ENCODE data around the gene LRCOL1. TPM values are rescaled to one million over a fixed set of nuclear protein-coding genes. Genes with fewer than 3 reads are reported as not detected.

LRCOL1 gene
- total and polyA plus RNA-seq, 2 experiments from 2014 or later, result 1.7 TPM; not detected in 1

GRCh38 chr12:132575661-132576060 is 34.7 kb downstream of the LRCOL1 start:
- Histone ChIP-seq H3K9me2 (ENCODE audit: insufficient read depth) (no peaks in the 10 kb centered on the region), H3K4me3 (no peak overlapping the region), H4K20me1 (replicated peaks; ENCODE audit: insufficient read depth) (peaks cover 27% of the 10 kb centered on the region), H3K36me3 (ENCODE audit: insufficient read depth) (no peaks in the 10 kb centered on the region), H3F3A (replicated peaks; ENCODE audit: low read depth) (peaks cover 14% of the 10 kb centered on the region), H3K27me3 (ENCODE audit: insufficient read depth) (0 out of 2 replicates have a peak, but pooled peaks cover 2% of the 10 kb centered on the region), H3K4me1 (ENCODE audit: insufficient read depth) (no peaks in the 10 kb centered on the region), H3K4me2 (no peak overlapping the region), H2AFZ (no peak overlapping the region), H3K27ac (ENCODE audit: low read depth) (no peak overlapping the region), H3K79me2 (replicated peaks; ENCODE audit: insufficient read depth) (no peaks in the 10 kb centered on the region)
- TF ChIP-seq STAT1 (IDR thresholded peaks at IDR 0.05; ENCODE audit: unreplicated experiment), result no peak
- TF ChIP-seq ETS1 (IDR thresholded peaks at IDR 0.05), result no peak
- no peak for TF ChIP-seq NANOG (IDR thresholded peaks at IDR 0.05; ENCODE audit: borderline replicate concordance)
- TF ChIP-seq EZH2 (IDR thresholded peaks at IDR 0.05; ENCODE audit: low read depth, unreplicated experiment), result no peak
- TF ChIP-seq CTCF (conservative IDR thresholded peaks at IDR 0.05; ENCODE audit: low read depth in 2 of 2), result no peak
- TF ChIP-seq ZNF462 (CRISPR knock-in tag; IDR thresholded peaks at IDR 0.05), result no peak
- TF ChIP-seq REST (IDR thresholded peaks at IDR 0.05; ENCODE audit: unreplicated experiment), result no peak
- TF ChIP-seq JUNB (IDR thresholded peaks at IDR 0.05; ENCODE audit: unreplicated experiment), result no peak
- TF ChIP-seq EZH2phosphoT487 (IDR thresholded peaks at IDR 0.05; ENCODE audit: unreplicated experiment), result no peak
- no peak for TF ChIP-seq CREB1 (CRISPR knock-in tag; IDR thresholded peaks at IDR 0.05; ENCODE audit: low read depth)
- TF ChIP-seq ZNF114 (CRISPR knock-in tag; IDR thresholded peaks at IDR 0.05), result no peak
- TF ChIP-seq POLR2AphosphoS5 (IDR thresholded peaks at IDR 0.05; ENCODE audit: low read depth), result no peak
- H3K4me1 Mint-ChIP-seq, result peaks cover 3% of the 10 kb centered on the region; the same call in 1 of the 3 replicates
- H3K36me3 Mint-ChIP-seq (ENCODE audit: low read depth), result peaks cover 43% of the 10 kb centered on the region
- H3K27me3 Mint-ChIP-seq (ENCODE audit: insufficient read depth, low read depth, poor library complexity), result peaks cover 28% of the 10 kb centered on the region
- no peak overlapping the region for H3K4me3 Mint-ChIP-seq
- ATAC-seq, result no peak
- H3K9me3 Mint-ChIP-seq, result no peaks in the 10 kb centered on the region
- no peak for DNase-seq (ENCODE audit: low spot score)
- H3K27ac Mint-ChIP-seq, result no peak overlapping the region
